Neuronal stem cell (in vitro differentiated cells): Measurements from ENCODE around the gene NSL1.
A peak's percentile ranks its signal among the peaks of the same experiment; 100 is the strongest.

Experiments
- DNase-seq: peaks from one replicate; pipeline ENCODE4 v3.0.0-alpha.2; 2013; ENCODE audit warnings: low spot score
- H2AFZ ChIP-seq: one replicate; pipeline ENCODE4 v1.6.1; 2013; ENCODE audit warnings: mild to moderate bottlenecking, low read length, inconsistent platforms
- H2AK5ac ChIP-seq: 2 replicates; pipeline ENCODE4 v1.6.1; 2013; ENCODE audit warnings: low read depth, mild to moderate bottlenecking, inconsistent platforms, low read length, moderate library complexity, mixed read lengths
- H2BK120ac ChIP-seq: 2 replicates; pipeline ENCODE4 v1.6.1; 2013; ENCODE audit warnings: low read depth, mild to moderate bottlenecking, inconsistent platforms, low read length, moderate library complexity, mixed read lengths
- H2BK12ac ChIP-seq: one replicate; pipeline ENCODE4 v1.6.1; 2013; ENCODE audit warnings: low read length, inconsistent platforms
- H2BK15ac ChIP-seq: 2 replicates; pipeline ENCODE4 v1.6.1; 2013; ENCODE audit warnings: mild to moderate bottlenecking, low read length, inconsistent platforms, mixed read lengths
- H2BK5ac ChIP-seq: one replicate; pipeline ENCODE4 v1.6.1; 2013; ENCODE audit warnings: inconsistent platforms, mild to moderate bottlenecking, low read length, moderate library complexity
- H3K14ac ChIP-seq: one replicate; pipeline ENCODE4 v1.6.1; 2013; ENCODE audit warnings: low read length, inconsistent platforms
- H3K18ac ChIP-seq: 2 replicates; pipeline ENCODE4 v1.6.1; 2013; ENCODE audit warnings: low read length, inconsistent platforms
- H3K23ac ChIP-seq: 2 replicates; pipeline ENCODE4 v1.6.1; 2013; ENCODE audit warnings: low read depth, mild to moderate bottlenecking, mixed read lengths, low read length, inconsistent platforms; ENCODE audit not compliant: poor library complexity
- H3K27ac ChIP-seq: replicated peaks from 3 replicates; pipeline ENCODE4 v1.5.1; 2013; ENCODE audit warnings: low read length, inconsistent platforms
- H3K27me3 ChIP-seq, 3 experiments: 2 replicates each; pipeline ENCODE4 v1.6.1; 2013; ENCODE audit warnings: low read length in 3 of 3, mild to moderate bottlenecking in 2 of 3, inconsistent platforms in 1 of 3, low read depth in 1 of 3, mixed read lengths in 1 of 3, moderate library complexity in 1 of 3; ENCODE audit not compliant: control insufficient read depth in 3 of 3, insufficient read depth in 3 of 3
- H3K36me3 ChIP-seq, 2 donors: replicated peaks in 1 of 2; 2 replicates each; pipeline ENCODE4 v1.6.1; 2013; ENCODE audit warnings: low read length in 2 of 2; ENCODE audit not compliant: control insufficient read depth in 2 of 2, insufficient read depth in 2 of 2
- H3K4ac ChIP-seq: 2 replicates; pipeline ENCODE4 v1.6.1; 2013; ENCODE audit warnings: inconsistent platforms, mild to moderate bottlenecking, low read length, moderate library complexity
- H3K4me1 ChIP-seq, 2 donors: 1 replicate in 1 of 2; 2 replicates in 1 of 2; pipeline ENCODE4 v1.6.1; 2013; ENCODE audit warnings: low read length in 2 of 2, low read depth in 1 of 2; ENCODE audit not compliant: control insufficient read depth in 2 of 2, insufficient read depth in 1 of 2
- H3K4me2 ChIP-seq: one replicate; pipeline ENCODE4 v1.6.1; 2013; ENCODE audit warnings: mild to moderate bottlenecking, low read length, inconsistent platforms; ENCODE audit not compliant: insufficient read depth, poor library complexity, severe bottlenecking
- H3K4me3 ChIP-seq, 2 donors: 2 replicates each; pipeline ENCODE4 v1.5.1; 2013; ENCODE audit warnings: low read length in 2 of 2, mild to moderate bottlenecking in 2 of 2, inconsistent platforms in 1 of 2, moderate library complexity in 1 of 2
- H3K79me1 ChIP-seq: one replicate; pipeline ENCODE4 v1.6.1; 2013; ENCODE audit warnings: low read depth, mild to moderate bottlenecking, inconsistent platforms, low read length, moderate library complexity
- H3K9ac ChIP-seq: one replicate; pipeline ENCODE4 v1.6.1; 2013; ENCODE audit warnings: mild to moderate bottlenecking, low read depth, low read length, inconsistent platforms; ENCODE audit not compliant: poor library complexity
- H3K9me3 ChIP-seq, 2 donors: replicated peaks in 1 of 2; 2 replicates each; pipeline versions ENCODE3 to v1.6.1; 2013; ENCODE audit warnings: low read length in 2 of 2, mild to moderate bottlenecking in 2 of 2, inconsistent platforms in 1 of 2, low read depth in 1 of 2, mixed read lengths in 1 of 2, moderate library complexity in 1 of 2; ENCODE audit not compliant: control insufficient read depth in 2 of 2, insufficient read depth in 1 of 2
- H4K8ac ChIP-seq: one replicate; pipeline ENCODE4 v1.6.1; 2013; ENCODE audit warnings: low read depth, mild to moderate bottlenecking, inconsistent platforms, low read length, moderate library complexity
- H4K91ac ChIP-seq: one replicate; pipeline ENCODE4 v1.6.1; 2013; ENCODE audit warnings: low read length, low read depth, mild to moderate bottlenecking, inconsistent platforms; ENCODE audit not compliant: poor library complexity
- WGBS, 2 donors: extraction: QIAGEN DNeasy Blood & Tissue Kit; methylation state at CpG; one replicate each; pipeline ENCODE4 v1.1.7; 2013; ENCODE audit warnings: missing lambda C conversion rate in 2 of 2, mixed read lengths in 1 of 2; ENCODE audit not compliant: insufficient read length in 2 of 2, insufficient replicate concordance in 1 of 2; ENCODE audit errors: extremely low coverage in 2 of 2; 5-methylcytosine and 5-hydroxymethylcytosine counted together

Gene NSL1

GRCh38 chr1:212677573-212677972, 114.0 kb downstream of the NSL1 start:
- Histone ChIP-seq H2BK15ac (no peak overlapping the region), H3K4me2 (no peak overlapping the region), H2AFZ (peak overlapping the region; percentile 25), H3K79me1 (no peaks in the 10 kb centered on the region), H3K27me3 (no peaks in the 10 kb centered on the region), H3K14ac (no peak overlapping the region), H3K9ac (no peak overlapping the region), H2BK120ac (no peak overlapping the region), H3K27ac (no peak overlapping the region), H3K4ac (no peak overlapping the region), H3K18ac (no peak overlapping the region), H3K36me3 (no peaks in the 10 kb centered on the region), H2AK5ac (no peak overlapping the region), H4K8ac (no peak overlapping the region), H2BK12ac (no peak overlapping the region), H2BK5ac (no peak overlapping the region), H3K9me3 (no peaks in the 10 kb centered on the region), H4K91ac (no peak overlapping the region), H3K4me1 (peaks cover 8 to 17% of the 10 kb centered on the region in 2 donors), H3K23ac (no peak overlapping the region), H3K4me3 (no peak overlapping the region)
- WGBS, 2 donors, result no CpG with 5 or more reads among the region's 4 CpGs
- DNase-seq, result no peak

GRCh38 chr1:212677136-212677535, 114.4 kb downstream of the NSL1 start:
- Histone ChIP-seq H3K18ac (no peak overlapping the region), H3K4me1 (peaks cover 8 to 17% of the 10 kb centered on the region in 2 donors), H2BK5ac (no peak overlapping the region), H3K79me1 (no peaks in the 10 kb centered on the region), H3K9ac (no peak overlapping the region), H2BK12ac (no peak overlapping the region), H3K14ac (no peak overlapping the region), H4K91ac (no peak overlapping the region), H3K9me3 (no peaks in the 10 kb centered on the region), H2AK5ac (no peak overlapping the region), H2BK15ac (no peak overlapping the region), H4K8ac (no peak overlapping the region), H2BK120ac (no peak overlapping the region), H3K27ac (no peak overlapping the region), H3K36me3 (no peaks in the 10 kb centered on the region), H3K4me3 (no peak overlapping the region), H2AFZ (no peak overlapping the region), H3K23ac (no peak overlapping the region), H3K27me3 (no peaks in the 10 kb centered on the region), H3K4me2 (no peak overlapping the region), H3K4ac (no peak overlapping the region)
- DNase-seq, result no peak
- no CpG with 5 or more reads among the region's 4 CpGs for WGBS, 2 donors
